SH-SY5Y (cell line): ENCODE measurements around the gene SNED1.

Experiments used
- GATA2 ChIP-seq: IDR thresholded peaks from 2 replicates; pipeline ENCODE4 v1.6.1; 2011; ENCODE audit warnings: mild to moderate bottlenecking, low read depth, low read length
- GATA3 ChIP-seq: IDR thresholded peaks from 2 replicates; pipeline ENCODE4 v1.6.1; 2011; ENCODE audit warnings: low read depth, mild to moderate bottlenecking, low read length, moderate library complexity

Gene SNED1

DNA sequence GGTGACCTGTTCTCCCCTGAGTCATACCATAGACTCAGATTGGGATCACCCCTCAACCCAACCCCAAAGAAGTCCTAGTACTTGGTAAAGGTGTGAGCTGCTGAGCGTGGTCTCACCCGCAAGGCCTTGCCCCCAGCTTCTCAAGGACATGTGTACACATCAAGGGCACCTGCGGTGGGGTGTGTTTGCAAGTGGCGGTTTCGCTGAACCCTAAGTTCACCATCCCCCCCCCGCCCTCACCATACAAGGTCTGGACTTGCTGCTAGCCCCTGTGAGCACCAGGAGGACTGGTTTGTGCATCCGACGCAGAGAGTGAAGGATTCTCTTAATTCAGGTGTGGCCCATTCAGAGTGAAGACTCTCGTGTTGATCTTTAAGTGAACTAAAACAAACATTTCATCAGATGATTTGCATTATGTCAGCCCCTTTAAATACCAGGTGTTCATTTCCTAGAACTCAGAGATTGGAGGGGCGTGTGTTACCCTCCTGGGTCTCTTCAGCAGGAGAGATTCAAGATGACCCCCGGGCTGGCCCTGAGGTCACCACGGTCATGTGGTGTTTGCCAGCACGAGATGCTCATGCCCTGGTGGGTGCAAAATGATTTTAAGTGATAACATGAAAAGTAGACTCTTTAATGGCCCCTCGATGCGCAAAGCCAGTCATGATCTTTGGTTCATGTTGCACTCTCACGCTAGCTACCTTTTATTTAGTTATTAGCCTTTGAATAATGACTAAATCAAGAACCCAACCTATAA, 75.8 kb downstream of the SNED1 start:
- TF ChIP-seq GATA3 (no peak), GATA2 (no peak)

DNA sequence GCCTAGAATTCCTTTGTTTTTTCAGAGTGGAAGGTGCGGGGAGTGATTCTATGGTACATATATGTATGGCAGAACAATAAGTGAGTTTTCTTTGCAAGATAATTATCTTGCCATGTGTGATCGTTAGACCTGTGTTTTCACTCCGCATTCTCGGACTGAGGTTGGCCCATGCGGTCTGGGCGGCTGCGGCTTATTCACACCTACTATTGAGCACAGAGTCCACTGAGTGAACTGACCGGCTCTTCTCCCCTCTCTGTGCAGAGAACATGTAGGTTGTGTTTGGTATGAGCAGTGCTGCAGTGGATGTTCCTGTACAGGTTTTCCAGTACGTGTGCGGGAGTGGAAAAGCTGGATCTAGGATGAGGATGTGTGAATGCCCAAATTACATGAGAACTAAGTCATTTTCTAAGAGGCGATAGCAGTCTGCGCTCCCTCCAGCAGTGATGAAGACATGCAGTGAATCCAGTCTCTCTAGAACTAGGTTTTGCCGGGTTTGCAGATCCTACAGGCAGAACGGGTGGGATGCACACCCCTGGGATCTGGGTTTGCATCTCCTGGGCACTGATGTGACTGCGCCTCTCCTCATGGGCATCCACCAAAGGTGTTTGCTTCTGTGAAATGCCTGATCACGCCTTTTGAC, 76.6 kb downstream of the SNED1 start:
- TF ChIP-seq GATA2: no peak
- TF ChIP-seq GATA3: no peak

DNA sequence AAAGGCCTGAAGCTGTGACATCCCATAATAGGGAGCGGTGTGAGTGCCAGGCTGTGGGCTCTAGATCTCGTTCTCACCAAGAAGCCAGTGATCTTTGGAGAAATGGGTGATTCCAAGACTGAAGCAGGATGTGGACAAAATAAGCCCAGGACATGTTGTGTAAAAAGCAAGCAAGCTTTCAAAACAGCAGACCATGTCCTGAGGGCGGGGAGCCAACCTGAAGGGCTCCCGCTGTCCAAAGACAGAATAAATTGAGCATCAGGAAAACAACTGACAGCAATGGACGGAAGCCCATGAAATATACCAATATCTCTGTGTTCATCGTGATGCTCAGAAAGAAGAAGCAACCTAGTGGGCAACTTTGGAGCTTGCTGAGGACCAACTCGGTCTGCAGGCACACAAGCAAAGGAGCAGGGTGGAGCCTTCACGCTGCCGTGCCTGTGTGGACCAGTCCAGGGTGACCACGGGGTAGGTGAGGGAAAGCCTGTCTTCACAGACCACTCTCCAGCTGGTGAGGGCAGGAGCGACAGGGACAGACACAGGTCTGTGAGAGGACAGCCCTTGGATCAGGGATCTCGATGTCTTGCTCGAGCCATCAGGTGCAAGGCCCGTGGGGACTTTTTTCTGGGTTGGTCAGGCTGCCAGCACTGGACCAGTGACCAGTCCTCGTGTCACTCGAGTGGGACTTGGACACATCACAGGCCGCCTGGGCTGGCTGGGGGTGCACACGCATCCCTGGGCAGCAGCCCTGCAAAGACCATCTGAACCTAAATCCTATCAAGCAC, 82.2 kb downstream of the SNED1 start:
- no peak for TF ChIP-seq GATA3
- TF ChIP-seq GATA2: no peak

DNA sequence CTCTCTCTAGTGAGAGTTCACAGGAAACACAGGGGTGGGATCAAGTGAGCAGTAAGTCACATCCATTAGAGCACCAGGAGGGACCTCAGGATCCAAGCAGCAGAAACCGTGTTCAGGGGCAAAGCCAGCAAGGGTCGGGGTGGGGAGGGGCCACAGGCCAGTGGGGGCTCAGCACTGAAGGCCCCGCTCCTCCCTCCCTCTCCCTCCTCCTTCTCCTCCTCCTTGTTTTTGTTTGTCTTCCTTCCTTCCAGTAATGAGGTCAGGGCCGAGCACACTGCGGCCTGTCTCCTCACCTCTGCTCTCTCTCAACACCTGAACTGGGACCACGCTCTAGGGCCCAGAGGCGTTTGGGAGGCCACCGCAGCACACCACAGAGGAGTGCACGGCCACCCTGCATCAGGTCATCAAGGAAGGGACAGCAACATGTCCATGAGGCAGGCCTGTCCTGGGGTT, 82.8 kb downstream of the SNED1 start:
- TF ChIP-seq GATA2 (no peak), GATA3 (no peak)

DNA sequence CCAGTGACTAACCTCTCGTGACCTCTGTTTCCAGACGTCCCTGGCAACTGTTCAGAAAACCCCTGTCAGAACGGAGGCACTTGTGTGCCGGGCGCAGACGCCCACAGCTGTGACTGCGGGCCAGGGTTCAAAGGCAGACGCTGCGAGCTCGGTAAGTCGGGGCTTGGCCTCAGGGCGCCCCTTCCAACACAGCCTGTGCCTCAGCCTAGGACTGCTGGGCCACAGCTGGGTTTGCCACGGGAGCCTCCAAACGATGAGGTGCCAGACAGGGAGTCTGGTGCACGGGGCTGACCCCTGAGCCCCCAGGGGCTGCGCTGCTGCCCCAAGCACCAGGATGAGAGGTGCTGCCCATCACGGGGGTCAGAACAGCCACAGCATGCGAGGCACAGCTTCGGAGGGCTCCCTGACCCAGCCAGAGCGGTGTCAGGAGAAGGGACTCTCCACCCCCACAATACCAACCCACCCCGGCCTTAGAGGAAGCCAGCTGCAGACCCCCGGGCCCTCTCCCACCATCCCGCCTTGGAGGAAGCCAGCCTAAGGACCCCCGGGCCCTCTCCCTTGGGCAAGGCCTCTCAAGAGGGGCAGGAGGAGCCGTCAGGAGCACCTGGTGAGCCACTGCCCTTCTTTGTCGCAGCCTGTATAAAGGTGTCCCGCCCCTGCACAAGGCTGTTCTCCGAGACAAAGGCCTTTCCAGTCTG, 83.4 kb downstream of the SNED1 start:
- TF ChIP-seq GATA3 (no peak), GATA2 (no peak)

DNA sequence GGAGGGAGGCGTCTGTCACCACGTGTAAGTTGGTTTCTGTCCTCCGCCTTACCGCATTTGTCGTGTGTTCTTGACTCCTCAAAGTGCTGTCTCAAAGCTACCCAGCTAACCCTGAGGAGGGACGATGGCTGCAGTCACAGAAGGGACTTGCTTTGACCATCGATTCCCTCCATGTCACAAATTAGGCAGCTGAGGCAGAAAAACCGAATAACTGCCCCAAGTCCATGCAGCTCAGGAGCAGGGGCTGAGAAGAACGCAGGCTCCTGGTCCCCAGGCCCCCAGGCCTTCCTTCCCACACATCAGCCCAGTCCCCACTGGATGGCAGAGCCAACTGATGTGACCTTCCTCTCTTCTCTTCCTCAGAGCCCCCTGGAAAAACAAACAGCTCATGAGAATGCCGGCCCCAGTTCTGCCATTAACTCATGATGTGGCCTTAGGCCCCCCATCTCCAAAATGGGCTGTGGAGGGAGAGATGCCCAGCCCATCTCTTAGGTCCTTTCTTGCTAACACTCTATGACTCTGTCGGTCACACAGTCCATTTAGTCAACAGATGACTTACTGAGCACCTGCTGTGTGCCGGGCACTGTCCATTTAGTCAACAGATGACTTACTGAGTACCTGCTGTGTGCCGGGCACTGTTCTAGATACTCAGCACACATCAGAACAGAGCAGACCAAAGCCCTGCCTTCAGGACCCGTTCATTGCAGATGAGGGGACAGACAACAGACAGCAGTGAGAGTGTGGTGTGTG, 84.1 kb downstream of the SNED1 start:
- TF ChIP-seq GATA3 (no peak), GATA2 (no peak)

DNA sequence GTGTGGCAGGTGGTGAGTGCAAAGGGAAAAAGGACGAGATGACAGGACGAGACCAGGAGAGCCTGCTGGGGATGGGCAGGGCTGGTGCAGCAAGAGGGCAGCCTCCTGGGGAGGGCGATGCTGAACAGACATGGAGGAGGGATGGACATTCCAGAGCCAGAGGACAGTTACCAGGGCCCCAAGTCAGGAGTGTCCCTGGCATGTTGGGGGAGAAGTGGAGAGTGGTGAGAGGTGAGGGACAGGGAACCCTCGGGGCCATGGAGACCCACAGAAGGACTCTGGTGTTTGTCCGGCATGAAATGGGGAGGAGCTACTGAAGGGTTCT, 84.6 kb downstream of the SNED1 start:
- no peak for TF ChIP-seq GATA3
- no peak for TF ChIP-seq GATA2

DNA sequence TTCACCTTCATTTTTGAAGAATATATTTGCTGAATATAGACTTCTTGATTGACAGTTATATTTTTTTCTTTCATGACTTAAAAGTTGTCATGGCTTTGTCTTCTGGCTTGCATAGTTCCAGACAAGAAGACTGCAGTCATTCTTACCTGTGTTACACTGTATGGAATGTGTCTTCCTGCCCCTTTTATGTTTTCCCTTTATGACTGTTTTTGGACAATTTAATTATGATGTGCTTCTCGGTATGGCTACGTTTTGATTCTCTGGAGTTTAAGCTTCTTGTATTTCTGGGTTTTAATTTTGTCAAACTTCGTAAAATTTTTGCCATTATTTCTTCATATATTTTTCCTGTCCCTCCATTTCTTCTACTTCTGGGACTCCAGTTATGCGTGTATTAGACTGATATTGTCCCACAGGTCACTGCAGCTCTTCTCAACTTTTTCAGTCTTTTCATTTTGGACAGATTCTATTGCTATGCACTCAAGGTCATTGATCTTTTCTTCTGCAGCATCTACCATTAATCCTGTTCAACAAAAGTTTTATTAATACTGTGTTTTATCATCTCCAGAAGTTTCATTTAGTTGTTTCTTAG, 86.5 kb downstream of the SNED1 start:
- TF ChIP-seq GATA2 (no peak), GATA3 (no peak)

DNA sequence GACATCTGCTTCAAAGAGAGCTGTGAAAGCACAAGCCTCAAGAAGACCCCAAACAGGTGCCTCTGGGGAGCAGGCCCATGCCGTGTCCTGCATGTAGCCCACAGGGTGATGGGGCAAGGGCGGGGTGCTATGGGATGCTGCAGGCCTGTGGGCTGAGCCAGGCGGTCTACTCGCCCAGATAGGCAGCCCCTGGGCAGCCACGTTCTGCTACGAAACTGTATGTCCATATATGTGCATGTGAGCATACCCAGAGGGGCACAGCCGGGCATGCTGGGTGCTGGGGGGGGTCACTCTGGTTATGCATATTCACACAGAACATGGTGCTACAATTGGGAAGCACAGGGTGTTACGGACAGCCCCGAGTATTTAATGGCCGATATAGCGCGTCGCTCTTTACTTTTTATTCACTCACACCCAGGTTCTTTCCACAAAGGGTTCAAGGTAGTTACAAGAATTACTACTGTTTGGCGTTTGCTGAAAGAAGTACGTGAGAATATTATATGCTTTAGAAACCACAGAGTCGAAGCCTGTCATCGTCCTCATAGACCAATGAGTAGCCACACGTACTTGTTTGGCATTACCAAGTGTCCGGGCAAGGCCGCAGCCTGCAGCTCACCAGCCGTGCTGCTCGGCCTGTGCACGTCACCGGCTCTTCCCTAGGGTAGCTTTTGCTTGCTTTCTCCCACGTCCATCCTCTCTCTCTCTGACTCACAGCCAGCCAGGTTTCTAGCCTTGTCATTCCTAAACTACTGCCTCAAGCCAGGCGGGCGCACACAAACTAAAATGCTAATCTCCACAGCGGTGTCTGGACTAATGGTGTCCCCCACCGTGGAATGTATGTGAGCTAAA, 89.2 kb downstream of the SNED1 start:
- TF ChIP-seq GATA2 (no peak), GATA3 (no peak)

DNA sequence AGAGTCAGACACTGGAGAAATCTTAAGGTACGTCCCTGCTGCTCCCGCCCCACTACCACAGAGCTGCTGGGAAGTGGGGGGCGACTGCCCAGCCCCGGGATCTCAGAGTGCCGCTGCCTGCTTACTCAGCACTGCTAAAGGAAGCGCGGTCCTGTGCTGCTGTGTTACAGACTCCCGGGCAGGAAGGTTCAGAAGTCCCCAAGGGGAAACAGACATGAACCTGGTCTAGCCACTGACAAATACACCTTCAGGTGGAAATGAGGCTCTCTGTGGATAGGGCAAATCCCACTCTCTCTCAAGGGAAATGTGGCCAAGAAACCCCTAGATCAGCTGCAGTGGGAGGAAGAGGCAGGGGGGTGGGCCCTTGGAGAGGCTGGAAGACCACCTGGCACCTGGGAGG, 90.0 kb downstream of the SNED1 start:
- no peak for TF ChIP-seq GATA2
- no peak for TF ChIP-seq GATA3

DNA sequence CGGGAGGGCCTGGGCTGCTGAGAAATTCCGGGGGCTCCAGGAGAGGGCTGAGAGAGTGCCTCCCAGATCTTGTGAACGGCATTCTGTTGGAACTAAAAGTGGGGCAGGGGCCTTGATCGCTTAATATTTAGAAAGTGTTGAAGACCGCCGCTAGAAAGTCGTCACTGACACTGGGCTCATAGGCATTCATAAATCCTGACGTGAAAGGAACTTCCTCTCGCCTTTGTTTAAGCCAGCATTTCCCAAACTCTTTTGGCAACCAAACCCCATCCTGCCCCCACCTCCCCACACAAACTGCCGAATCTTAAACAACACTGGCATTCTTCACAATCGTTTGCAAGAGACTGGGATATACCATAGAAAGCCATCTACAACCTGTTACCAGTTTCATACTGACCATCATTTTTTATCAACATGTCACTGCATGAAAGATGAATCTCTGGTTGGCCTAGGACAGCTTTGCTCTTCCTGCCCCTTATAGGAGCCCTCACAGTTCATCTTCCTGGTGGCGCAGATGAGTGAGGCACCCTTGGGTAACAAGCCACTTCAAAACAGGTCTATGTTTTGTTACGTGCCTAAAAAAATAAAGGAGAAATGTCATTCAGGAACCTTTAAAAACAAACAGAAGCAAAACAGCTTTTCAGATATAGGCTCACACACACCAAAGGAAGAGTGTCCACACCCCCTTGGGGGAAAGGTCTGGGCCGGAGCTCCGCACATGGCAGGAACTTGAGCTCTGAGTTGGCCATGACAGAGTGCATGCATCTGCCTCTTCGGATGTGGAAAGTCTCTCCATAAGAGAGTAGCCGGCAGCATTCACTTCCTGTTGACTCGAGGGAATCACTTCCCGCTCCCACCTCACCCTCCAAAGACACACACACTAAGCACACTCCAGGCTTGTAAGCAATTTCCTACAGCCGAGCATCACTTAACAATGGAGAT, 90.6 kb downstream of the SNED1 start:
- TF ChIP-seq GATA3: no peak
- TF ChIP-seq GATA2: no peak

DNA sequence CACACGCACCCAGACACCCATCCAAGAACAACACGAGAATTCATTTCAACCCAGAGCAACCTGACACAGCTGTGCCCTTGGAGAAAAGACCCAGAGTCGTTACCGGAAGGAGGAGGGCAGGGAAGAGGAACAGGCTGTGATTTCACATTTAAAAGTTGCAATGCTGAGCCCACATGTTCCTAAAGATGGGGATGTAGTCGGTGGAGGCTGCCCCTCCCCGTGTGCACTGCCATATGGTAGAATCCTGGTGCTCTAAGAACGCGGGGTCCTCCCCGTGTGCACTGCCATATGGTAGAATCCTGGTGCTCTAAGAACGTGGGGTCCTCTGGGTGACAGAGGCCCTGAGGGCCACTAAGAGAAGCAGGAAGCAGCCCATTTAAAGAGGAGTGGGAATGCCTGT, 92.8 kb downstream of the SNED1 start:
- TF ChIP-seq GATA3 (no peak), GATA2 (no peak)

DNA sequence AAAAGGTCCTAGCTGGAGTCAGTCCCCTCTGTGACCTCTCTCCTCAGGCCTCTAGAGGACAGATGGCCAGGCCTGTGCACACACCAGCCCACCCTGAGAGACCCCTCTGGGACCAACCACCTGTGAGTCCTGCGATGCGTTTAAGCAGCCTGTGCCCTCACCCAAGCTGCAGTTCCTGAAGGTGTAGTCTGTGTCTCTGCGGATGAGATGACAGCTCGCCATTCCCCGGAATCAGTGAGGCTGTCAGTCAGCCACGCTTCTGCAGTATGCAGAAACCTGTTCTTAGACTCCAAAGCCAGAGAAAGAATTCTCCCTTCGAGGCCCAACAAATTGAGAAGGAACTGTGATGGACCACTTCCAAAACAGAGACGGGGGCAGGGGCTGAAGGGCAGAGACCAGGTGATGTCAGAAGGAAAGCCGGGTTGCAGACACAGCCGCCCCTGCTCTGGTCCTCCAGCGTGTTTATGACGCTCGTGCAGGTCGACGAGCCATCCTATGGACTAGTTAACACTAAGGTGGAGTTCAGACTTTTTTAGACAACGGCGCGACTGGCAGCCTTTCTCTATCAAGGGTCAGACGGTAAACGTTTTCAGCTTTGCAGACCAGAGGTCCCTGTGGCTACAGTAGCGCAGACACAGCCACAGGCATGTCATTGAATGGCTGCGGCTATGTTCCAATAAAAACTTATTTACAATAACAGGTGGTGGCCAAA, 93.5 kb downstream of the SNED1 start:
- no peak for TF ChIP-seq GATA2
- no peak for TF ChIP-seq GATA3
